Spleen (tissue), 11 donors: ENCODE data around the gene MTA2. TPM values are rescaled to one million over a fixed set of nuclear protein-coding genes. Genes with fewer than 3 reads are reported as not detected.
A peak's percentile ranks its signal among the peaks of the same experiment; 100 is the strongest.

Experiments used
- DNase-seq: peaks from one replicate; pipeline ENCODE4 v3.0.0-alpha.2; 2020
- H3K27ac ChIP-seq, 8 donors: fragments of 200-600 bp; sonication (generic) in 7 of 8; 1 replicate in 4 of 8; 2 replicates in 4 of 8; pipeline versions ENCODE4 v1.5.0 to v1.8.0; 2016 to 2021; ENCODE audit warnings: inconsistent platforms in 4 of 8, mild to moderate bottlenecking in 4 of 8, moderate library complexity in 1 of 8
- H3K27me3 ChIP-seq, 7 donors: fragments of 200-600 bp; sonication (generic) in 6 of 7; replicated peaks in 1 of 7; 1 replicate in 4 of 7; 2 replicates in 3 of 7; pipeline versions ENCODE4 v1.5.0 to v1.8.0; 2016 to 2021; ENCODE audit warnings: inconsistent platforms in 3 of 7, mild to moderate bottlenecking in 1 of 7
- H3K36me3 ChIP-seq, 6 donors: fragments of 200-600 bp; sonication (generic) in 5 of 6; 1 replicate in 4 of 6; 2 replicates in 2 of 6; pipeline versions ENCODE4 v1.5.0 to v1.8.0; 2016 to 2021; ENCODE audit warnings: inconsistent platforms in 2 of 6
- H3K4me1 ChIP-seq, 6 donors: fragments of 200-600 bp; sonication (generic) in 5 of 6; 1 replicate in 3 of 6; 2 replicates in 3 of 6; pipeline versions ENCODE4 v1.5.0 to v1.8.0; 2016 to 2021; ENCODE audit warnings: inconsistent platforms in 3 of 6
- H3K4me3 ChIP-seq, 8 donors: fragments of 200-600 bp; sonication (generic) in 7 of 8; 1 replicate in 4 of 8; 2 replicates in 4 of 8; pipeline versions ENCODE4 v1.5.0 to v1.8.0; 2016 to 2021; ENCODE audit warnings: inconsistent platforms in 4 of 8, mild to moderate bottlenecking in 4 of 8, moderate library complexity in 2 of 8
- H3K9me3 ChIP-seq, 8 donors: fragments of 200-600 bp; sonication (generic) in 7 of 8; 1 replicate in 4 of 8; 2 replicates in 4 of 8; pipeline versions ENCODE4 v1.5.0 to v1.8.0; 2016 to 2021; ENCODE audit warnings: inconsistent platforms in 4 of 8
- POLR2A ChIP-seq, 3 donors: fragments of 450-650 bp; IDR thresholded peaks; one replicate each; pipeline ENCODE4 v1.5.1; 2017; ENCODE audit warnings: antibody characterized with exemption in 3 of 3, mild to moderate bottlenecking in 1 of 3
- POLR2AphosphoS5 ChIP-seq, 3 donors: sonication (generic); formaldehyde crosslinking; IDR thresholded peaks; one replicate each; pipeline ENCODE4 v1.5.1; 2017; ENCODE audit warnings: antibody characterized with exemption in 3 of 3
- WGBS, 5 donors: extraction: QIAGEN DNeasy Blood & Tissue Kit in 3 of 5; methylation state at CpG; one replicate each; pipeline versions ENCODE4 v1.1.5 to v1.1.7; 2013 to 2018; 5-methylcytosine and 5-hydroxymethylcytosine counted together
- intact Hi-C: fragments of 100-400 bp; cut with DNase I; formaldehyde crosslinking; loops from one replicate; pipeline ENCODE4 v1.15.0; 2023; ENCODE audit warnings: low total_unique reads
- polyA plus RNA-seq, 3 donors: library from polyadenylated mRNA; stranded (reverse); fragments of 200-250 nt; gene quantifications; one replicate each; pipeline ENCODE4 v1.2.1, GENCODE V29; 2013
- total RNA-seq, 7 donors: library from RNA; depleted of rRNA in 3 of 7; stranded (reverse); fragments of >200 nt in 3 of 7; fragmentation: NEBNext Ultra II Directional in 4 of 7; extraction: Animal tissue kit (Norgen Biotek cat#: 25700) in 4 of 7; gene quantifications; one replicate each; pipeline versions ENCODE4 v1.1.0 to v1.2.1, GENCODE V29; 2016 to 2021
- TF ChIP-seq, protein P1 (sequence below), 11 experiments: fragments of 200-600 bp in 7 of 11; fragments of 450-650 bp in 4 of 11; sonication (generic) in 4 of 11; IDR thresholded peaks in 8 of 11; conservative IDR thresholded peaks in 3 of 11; 1 replicate in 7 of 11; 2 replicates in 4 of 11; pipeline versions ENCODE4 v1.4.0 to v1.8.0; 2016 to 2021; ENCODE audit warnings: antibody characterized with exemption in 11 of 11, inconsistent platforms in 4 of 11, mild to moderate bottlenecking in 1 of 11
- donor health status: healthy with polysubstance abuse.
- donor health status: DM: no; HTN: no; CAD: no; lungs with moderate emphysema.
- donor health status: DM: no; HTN: no; CAD: no.
- donor health status: Bipolar disorder and iron deficiency.
- donor health status: healthy.
- donor health status: DM: no; HTN: no; CAD: no.
- donor health status: DM: yes; HTN: yes; CAD: no.

Gene MTA2
- total and polyA plus RNA-seq, 10 donors = 55.3 to 154 (median 111) TPM

DNA sequence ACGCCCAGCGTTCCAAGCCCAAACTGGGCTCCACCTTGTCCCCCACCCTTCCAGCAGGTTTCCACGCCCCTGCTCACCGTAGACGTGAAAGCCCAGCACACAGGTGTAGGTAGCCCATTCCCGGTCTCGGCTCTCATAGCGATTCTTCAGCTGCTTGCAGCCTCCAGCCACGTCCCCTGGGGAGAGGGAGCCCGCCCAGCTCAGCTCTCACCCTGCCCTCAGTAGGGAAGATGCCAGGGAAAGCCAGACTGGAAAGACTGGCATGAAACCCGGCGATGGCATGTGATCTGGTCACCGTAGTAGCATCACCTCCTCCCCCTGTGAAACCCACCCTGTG lies 1.4 kb upstream of the MTA2 start:
- peaks cover 0 to 69% (median 32%) of the 10 kb centered on the region in 6 donors for H3K36me3 ChIP-seq
- intact Hi-C loops = no loop called here
- 86 to 95% (median 93%) methylated on average over 11 to 13 of the region's 13 CpGs for WGBS, 5 donors
- H3K4me1 ChIP-seq = peaks cover 22 to 81% (median 51%) of the 10 kb centered on the region in 6 donors
- TF ChIP-seq POLR2AphosphoS5 (IDR thresholded peaks at IDR 0.05) = no peak
- TF ChIP-seq, protein P1, sequence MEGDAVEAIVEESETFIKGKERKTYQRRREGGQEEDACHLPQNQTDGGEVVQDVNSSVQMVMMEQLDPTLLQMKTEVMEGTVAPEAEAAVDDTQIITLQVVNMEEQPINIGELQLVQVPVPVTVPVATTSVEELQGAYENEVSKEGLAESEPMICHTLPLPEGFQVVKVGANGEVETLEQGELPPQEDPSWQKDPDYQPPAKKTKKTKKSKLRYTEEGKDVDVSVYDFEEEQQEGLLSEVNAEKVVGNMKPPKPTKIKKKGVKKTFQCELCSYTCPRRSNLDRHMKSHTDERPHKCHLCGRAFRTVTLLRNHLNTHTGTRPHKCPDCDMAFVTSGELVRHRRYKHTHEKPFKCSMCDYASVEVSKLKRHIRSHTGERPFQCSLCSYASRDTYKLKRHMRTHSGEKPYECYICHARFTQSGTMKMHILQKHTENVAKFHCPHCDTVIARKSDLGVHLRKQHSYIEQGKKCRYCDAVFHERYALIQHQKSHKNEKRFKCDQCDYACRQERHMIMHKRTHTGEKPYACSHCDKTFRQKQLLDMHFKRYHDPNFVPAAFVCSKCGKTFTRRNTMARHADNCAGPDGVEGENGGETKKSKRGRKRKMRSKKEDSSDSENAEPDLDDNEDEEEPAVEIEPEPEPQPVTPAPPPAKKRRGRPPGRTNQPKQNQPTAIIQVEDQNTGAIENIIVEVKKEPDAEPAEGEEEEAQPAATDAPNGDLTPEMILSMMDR (IDR thresholded peaks at IDR 0.05 in 8 of 11, conservative IDR thresholded peaks at IDR 0.05 in 3 of 11) = no peak
- TF ChIP-seq POLR2A (IDR thresholded peaks at IDR 0.05) = no peak
- H3K27ac ChIP-seq = peak overlapping the region in 5 of 8 donors; percentile 98 to 99 (median 98)
- H3K9me3 ChIP-seq = no peaks in the 10 kb centered on the region
- peak overlapping the region in 5 of 8 donors; percentile 90 to 98 (median 92) for H3K4me3 ChIP-seq
- H3K27me3 ChIP-seq = no peaks in the 10 kb centered on the region
- no peak for DNase-seq

DNA sequence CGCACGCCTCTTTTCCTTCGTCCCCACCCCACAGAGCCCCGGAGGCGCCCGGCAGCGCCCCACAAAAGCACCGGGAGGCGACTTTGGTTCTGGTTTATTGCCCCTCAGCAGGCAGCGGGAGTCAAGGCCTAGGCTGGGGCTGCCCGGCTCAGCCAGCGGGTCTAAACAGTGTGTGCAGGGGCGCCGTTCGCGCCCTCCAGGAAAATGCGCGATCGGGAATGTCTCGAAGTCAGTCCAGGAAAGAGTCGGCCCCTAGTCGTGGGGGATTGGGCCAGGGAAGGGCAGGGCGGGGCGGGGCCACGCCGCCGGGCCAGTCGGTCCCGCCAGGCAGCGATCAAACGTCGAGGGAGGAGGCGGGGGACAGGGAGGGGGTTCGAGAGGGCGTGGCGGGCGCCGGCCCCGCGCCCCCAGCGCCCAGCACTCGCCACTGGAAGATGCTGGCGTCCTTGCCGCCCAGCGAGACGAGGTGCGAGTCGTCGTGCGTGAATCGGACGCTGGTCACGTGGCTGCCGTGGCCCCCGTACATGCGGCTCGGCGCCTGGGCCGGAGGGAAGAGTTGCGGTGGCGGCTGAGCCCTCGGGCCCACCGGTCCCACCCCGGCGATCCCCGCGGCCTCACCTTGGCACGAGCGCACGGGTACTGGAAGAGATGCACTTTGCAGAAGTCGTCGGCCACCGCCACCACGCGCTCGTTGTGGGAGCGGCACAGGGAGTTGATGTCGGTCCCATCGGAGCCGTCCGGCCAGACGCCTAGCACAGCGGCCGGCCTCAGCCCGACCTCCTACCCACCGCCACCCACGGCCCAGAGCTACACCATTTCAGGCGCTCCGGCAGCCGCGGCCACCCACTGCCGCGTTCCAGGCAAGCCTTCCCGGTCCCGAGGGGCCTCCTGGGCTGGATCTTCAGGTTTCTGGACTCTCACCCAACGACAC lies 741 bp upstream of the MTA2 start:
- Histone ChIP-seq H3K9me3 (no peaks in the 10 kb centered on the region), H3K27me3 (no peaks in the 10 kb centered on the region), H3K27ac (peak overlapping the region; percentile 92 to 99 (median 98)), H3K36me3 (peaks cover 0 to 69% (median 36%) of the 10 kb centered on the region in 6 donors), H3K4me3 (peak overlapping the region; percentile 90 to 98 (median 92)), H3K4me1 (peaks cover 19 to 81% (median 49%) of the 10 kb centered on the region in 6 donors)
- peak in 2 of 3 donors; percentile 56 to 74 for TF ChIP-seq POLR2AphosphoS5 (IDR thresholded peaks at IDR 0.05)
- no peak for TF ChIP-seq POLR2A (IDR thresholded peaks at IDR 0.05)
- TF ChIP-seq, protein P1 (IDR thresholded peaks at IDR 0.05 in 8 of 11, conservative IDR thresholded peaks at IDR 0.05 in 3 of 11) = no peak
- peak; percentile 91 for DNase-seq
- intact Hi-C loops = no loop called here
- WGBS, 5 donors = 33 to 43% (median 39%) methylated on average over 66 to 96 of the region's 96 CpGs

DNA sequence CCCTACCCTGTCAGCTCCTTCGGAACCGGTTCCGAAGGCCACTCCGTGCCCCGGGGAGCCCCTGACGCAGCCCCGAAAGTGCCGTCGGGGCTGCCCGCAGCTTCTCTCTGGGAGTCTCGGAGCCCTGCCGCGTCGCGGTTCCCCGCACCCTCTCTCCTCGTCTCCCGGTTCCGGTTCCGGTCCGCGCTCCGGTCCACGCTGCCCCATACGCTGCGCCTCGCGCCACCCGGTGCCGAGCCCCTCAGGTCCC lies 618 bp downstream of the MTA2 start:
- Histone ChIP-seq H3K4me1 (peaks cover 19 to 81% (median 48%) of the 10 kb centered on the region in 6 donors), H3K27me3 (no peaks in the 10 kb centered on the region), H3K27ac (peak overlapping the region; percentile 92 to 99 (median 98)), H3K4me3 (peak overlapping the region; percentile 90 to 98 (median 92)), H3K9me3 (no peaks in the 10 kb centered on the region), H3K36me3 (peaks cover 0 to 69% (median 43%) of the 10 kb centered on the region in 6 donors)
- peak; percentile 94 for DNase-seq
- 0 to 1% (median 0%) methylated on average over 12 to 30 of the region's 30 CpGs for WGBS, 5 donors
- TF ChIP-seq POLR2AphosphoS5 (IDR thresholded peaks at IDR 0.05) (no peak), POLR2A (IDR thresholded peaks at IDR 0.05) (no peak)
- TF ChIP-seq, protein P1 (IDR thresholded peaks at IDR 0.05 in 8 of 11, conservative IDR thresholded peaks at IDR 0.05 in 3 of 11) = no peak
- intact Hi-C loops = no loop called here

DNA sequence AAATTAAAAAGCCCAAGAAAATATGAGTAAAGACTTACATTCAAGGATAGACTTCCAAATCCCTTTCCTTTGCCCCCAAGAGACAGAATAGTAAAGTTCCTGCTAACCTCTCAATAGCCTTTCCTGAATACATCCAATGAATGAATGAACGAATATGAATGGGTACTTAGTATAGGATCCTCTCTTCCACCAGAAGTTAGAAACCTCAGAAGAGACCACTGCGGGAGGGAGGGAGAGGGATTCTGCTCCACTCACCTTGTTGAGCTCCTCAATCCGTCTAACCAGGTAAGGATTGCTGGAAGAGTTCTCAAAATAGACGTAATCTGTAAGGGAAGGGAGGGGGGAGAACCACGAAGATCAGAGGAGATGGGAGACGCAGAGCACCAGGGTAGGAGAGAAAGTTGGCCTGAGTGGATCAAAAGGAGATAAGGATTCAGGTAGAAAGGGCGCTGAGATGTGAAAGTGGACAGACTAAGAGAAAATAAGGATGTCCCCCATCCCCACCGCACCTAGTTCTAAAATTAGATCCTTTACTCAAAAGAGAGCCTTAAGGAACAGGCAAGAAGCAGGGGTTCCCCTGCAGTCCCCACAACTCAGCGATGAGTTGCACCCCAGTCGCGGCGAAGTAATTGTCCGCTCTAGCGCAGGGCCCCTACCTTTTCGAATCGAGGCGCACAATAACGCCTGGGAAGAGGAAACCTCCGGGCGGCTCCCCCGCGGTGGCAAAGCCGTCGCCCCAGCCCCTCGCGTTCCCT lies 1.1 kb downstream of the MTA2 start:
- TF ChIP-seq POLR2AphosphoS5 (IDR thresholded peaks at IDR 0.05) (no peak), POLR2A (IDR thresholded peaks at IDR 0.05) (no peak)
- TF ChIP-seq, protein P1 (IDR thresholded peaks at IDR 0.05 in 8 of 11, conservative IDR thresholded peaks at IDR 0.05 in 3 of 11) = no peak
- WGBS, 5 donors = 0 to 1% (median 1%) methylated on average over 16 to 26 of the region's 26 CpGs

More for the DNA sequence above, 1.1 kb downstream of the MTA2 start:
- Histone ChIP-seq H3K27me3 (no peaks in the 10 kb centered on the region), H3K36me3 (peaks cover 0 to 69% (median 43%) of the 10 kb centered on the region in 6 donors), H3K9me3 (no peaks in the 10 kb centered on the region), H3K27ac (peak overlapping the region; percentile 92 to 99 (median 98)), H3K4me3 (peak overlapping the region; percentile 90 to 98 (median 92)), H3K4me1 (peaks cover 19 to 76% (median 48%) of the 10 kb centered on the region in 6 donors)
- intact Hi-C loops = no loop called here
- no peak for DNase-seq
